WERI-Rb-1 (cell line): ENCODE data around the gene ERBB2.
"Not testable (repeated sequence)": the region's sequence is repeated elsewhere in the genome, so short reads cannot be mapped to it uniquely, and the experiment has no call there.

Experiments
- DNase-seq: peaks from one replicate; pipeline ENCODE4 v3.0.0-alpha.2; 2020
- H3K27ac ChIP-seq: fragments of 250-450 bp; sonication (Bioruptor Pico); 2 replicates; pipeline ENCODE4 v1.5.1; 2020; ENCODE audit warnings: mild to moderate bottlenecking, moderate library complexity
- H3K27me3 ChIP-seq: fragments of 250-450 bp; sonication (Bioruptor Pico); 2 replicates; pipeline ENCODE4 v1.5.1; 2021; ENCODE audit warnings: mild to moderate bottlenecking, low read depth, moderate library complexity; ENCODE audit not compliant: insufficient read depth, severe bottlenecking
- H3K36me3 ChIP-seq: fragments of 250-450 bp; sonication (Bioruptor Pico); 2 replicates; pipeline ENCODE4 v1.5.1; 2020; ENCODE audit warnings: mild to moderate bottlenecking, moderate library complexity
- H3K4me3 ChIP-seq: 2 replicates; pipeline ENCODE4 v1.5.1; 2011; ENCODE audit warnings: low read depth, mild to moderate bottlenecking, control low read depth, low read length
- H3K9me3 ChIP-seq: fragments of 250-450 bp; sonication (Bioruptor Pico); 2 replicates; pipeline ENCODE4 v1.5.1; 2021; ENCODE audit warnings: mild to moderate bottlenecking, moderate library complexity; ENCODE audit not compliant: severe bottlenecking
- CTCF ChIP-seq: IDR thresholded peaks from 2 replicates; pipeline ENCODE4 v1.5.1; 2011; ENCODE audit warnings: low read depth, mild to moderate bottlenecking, control low read depth, inconsistent platforms, low read length

The ERBB2 gene

GRCh38 chr17:39724731-39725130, 24.9 kb downstream of the ERBB2 start:
- no peak overlapping the region for H3K27ac ChIP-seq
- H3K9me3 ChIP-seq: no peaks in the 10 kb centered on the region
- H3K4me3 ChIP-seq: no peak overlapping the region
- no peaks in the 10 kb centered on the region for H3K27me3 ChIP-seq
- no peak for DNase-seq
- TF ChIP-seq CTCF: no peak
- H3K36me3 ChIP-seq: peaks cover 27% of the 10 kb centered on the region

GRCh38 chr17:39725923-39726322, 26.1 kb downstream of the ERBB2 start:
- H3K4me3 ChIP-seq, DNase-seq, H3K27ac ChIP-seq, H3K9me3 ChIP-seq, H3K27me3 ChIP-seq: not testable (repeated sequence)
- peaks cover 27% of the 10 kb centered on the region for H3K36me3 ChIP-seq

GRCh38 chr17:39726617-39727016, 26.8 kb downstream of the ERBB2 start:
- H3K4me3 ChIP-seq: no peak overlapping the region
- no peak overlapping the region for H3K27ac ChIP-seq
- no peaks in the 10 kb centered on the region for H3K9me3 ChIP-seq
- no peak for TF ChIP-seq CTCF
- no peaks in the 10 kb centered on the region for H3K27me3 ChIP-seq
- peaks cover 27% of the 10 kb centered on the region for H3K36me3 ChIP-seq
- no peak for DNase-seq

- Histone ChIP-seq H3K36me3 (peaks cover 27% of the 10 kb centered on the region), H3K27me3 (no peaks in the 10 kb centered on the region), H3K4me3 (no peak overlapping the region), H3K27ac (no peak overlapping the region), H3K9me3 (no peaks in the 10 kb centered on the region)
- TF ChIP-seq CTCF: no peak
- DNase-seq: no peak
These were observed 27.7 kb downstream of the ERBB2 start for GRCh38 chr17:39727556-39727955.

GRCh38 chr17:39729280-39729851, 29.5 kb downstream of the ERBB2 start:
- Histone ChIP-seq H3K4me3 (peak overlapping the region; percentile 84), H3K27ac (peak overlapping the region; percentile 85; the same call in 1 of the 2 replicates), H3K36me3 (peaks cover 26% of the 10 kb centered on the region), H3K27me3 (no peaks in the 10 kb centered on the region), H3K9me3 (no peaks in the 10 kb centered on the region)
- TF ChIP-seq CTCF: no peak
- no peak for DNase-seq

- Histone ChIP-seq H3K4me3 (peak within 1 kb of the TSS; percentile 84), H3K27me3 (no peaks in the 10 kb centered on the region), H3K27ac (peak within 1 kb of the TSS; percentile 85), H3K9me3 (no peaks in the 10 kb centered on the region), H3K36me3 (peaks cover 19% of the 10 kb centered on the region)
- peak; percentile 95 for DNase-seq
- peak; percentile 92 for TF ChIP-seq CTCF
These were observed 30.4 kb downstream of the ERBB2 start, which contains the start of gene MIEN1 for GRCh38 chr17:39730095-39730921. Gene MIEN1, minus strand, starts transcription at chr17:39730532. Its CDS starts 37 bp downstream, at chr17:39730495.
